CD4-positive, alpha-beta T cell treated with Interleukin-21 for 1 hour (primary cell): ENCODE data around the gene CATSPERZ.
"Not testable (repeated sequence)": the region's sequence is repeated elsewhere in the genome, so short reads cannot be mapped to it uniquely, and the experiment has no call there.

ENCODE experiments used
- DNase-seq: peaks from one replicate; pipeline ENCODE4 v3.0.0-alpha.2; 2020

Gene CATSPERZ

DNA sequence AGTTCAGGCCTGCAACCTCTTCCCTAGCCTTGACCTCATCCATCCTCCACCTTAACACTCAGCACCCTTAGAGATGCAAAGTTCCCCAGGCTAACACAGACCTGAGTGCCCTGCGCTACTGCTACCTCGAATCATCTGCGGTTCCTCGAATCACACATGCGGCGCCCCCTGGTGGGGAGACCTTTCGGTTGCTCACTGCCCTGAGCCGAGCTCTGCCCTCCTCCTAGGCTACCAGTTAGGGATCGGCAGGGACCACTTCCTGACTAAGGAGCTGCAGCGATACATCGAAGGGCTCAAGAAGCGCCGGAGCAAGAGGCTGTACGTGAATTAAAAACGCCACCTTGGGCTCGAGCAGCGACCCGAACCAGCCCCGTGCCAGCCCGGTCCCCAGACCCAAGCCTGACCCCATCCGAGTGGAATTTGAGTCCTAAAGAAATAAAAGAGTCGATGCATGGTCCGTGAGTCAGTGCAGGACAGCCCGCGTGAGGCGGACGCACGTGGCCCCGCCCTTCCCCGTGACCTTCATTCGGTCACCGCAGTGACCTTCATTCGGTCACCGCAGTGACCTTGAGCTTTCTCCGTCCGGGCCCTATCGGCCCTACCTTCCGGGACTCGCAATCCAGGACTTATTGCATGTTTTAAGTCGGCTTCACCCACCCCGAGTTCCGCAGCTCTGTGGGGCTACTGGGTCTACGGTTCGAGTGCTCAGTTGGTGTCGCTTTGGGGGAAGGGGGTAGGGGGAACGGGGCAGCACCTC lies 4.3 kb downstream of the CATSPERZ start:
- peak; percentile 92 for DNase-seq

DNA sequence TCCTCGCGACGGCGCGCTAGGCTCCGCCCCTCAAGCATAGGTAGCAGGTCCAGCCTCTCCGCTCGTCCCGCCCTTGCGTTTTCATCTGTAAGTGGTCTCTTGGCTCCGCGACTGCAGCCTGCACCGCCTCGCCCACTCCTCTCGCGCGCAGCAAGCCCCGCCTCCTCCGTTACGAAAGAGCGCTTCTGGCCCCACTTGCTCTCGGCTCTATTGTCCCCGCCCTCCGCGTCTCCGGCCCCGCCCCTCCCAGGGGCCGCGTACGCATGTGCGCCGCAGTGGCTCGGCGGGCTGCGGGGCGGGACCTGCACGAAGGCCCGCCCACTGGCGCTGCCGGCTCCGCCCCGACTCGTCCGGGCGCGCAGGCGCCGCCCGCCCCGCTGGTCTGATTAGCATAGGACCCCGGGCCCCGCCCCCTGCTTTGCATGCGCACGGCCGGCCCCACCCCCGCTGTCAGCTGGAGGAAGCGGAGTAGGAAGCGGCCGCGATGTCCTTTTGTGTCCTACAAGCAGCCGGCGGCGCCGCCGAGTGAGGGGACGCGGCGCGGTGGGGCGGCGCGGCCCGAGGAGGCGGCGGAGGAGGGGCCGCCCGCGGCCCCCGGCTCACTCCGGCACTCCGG lies 5.0 kb downstream of the CATSPERZ start, which contains the start of gene ESRRA:
Gene ESRRA (plus strand): TSS at position 450 of the 616 bp plus-strand sequence. CDS start 1,656 bp downstream, outside the sequence.
- peak; percentile 98 for DNase-seq

DNA sequence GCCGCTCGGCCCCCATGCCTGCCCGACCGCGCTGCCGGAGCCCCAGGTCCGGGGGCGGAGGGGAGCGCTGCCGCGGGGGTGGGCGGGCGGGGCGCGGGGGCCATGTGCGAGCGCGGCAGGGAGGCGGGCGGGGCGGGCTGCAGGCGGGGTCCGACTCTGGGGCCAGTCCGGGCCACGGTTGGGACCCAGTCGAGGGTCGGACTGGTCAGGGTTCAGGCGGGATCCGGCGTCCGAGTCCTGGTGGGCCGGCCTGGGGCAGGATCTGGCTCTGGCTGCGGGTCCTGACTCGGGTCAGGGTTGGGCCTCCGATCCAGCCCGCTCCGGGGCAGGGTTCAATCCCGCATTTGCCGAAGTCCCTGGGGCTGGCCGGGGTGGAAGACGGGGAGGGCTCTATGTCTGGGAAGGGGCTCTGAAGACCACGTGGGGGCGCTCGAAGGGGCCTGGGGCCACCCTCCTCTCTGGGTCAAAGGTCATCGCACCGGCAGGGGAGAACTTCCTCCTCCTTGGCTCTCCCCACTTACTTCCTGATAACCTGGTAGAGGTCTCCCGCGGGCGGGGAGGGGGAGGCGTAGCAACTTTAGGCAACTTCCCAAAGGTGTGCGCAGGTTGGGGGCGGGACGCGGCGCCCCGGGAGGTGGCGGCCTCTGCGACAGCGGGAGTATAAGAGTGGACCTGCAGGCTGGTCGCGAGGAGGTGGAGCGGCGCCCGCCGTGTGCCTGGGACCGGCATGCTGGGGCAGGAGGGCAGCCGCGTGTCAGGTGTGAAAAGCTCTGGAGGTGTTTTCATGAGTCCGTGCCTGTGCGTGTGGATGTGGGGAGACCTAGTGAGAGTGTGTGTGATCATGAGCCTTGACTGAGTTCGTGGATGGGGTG lies 5.8 kb downstream of the CATSPERZ start:
- peak; percentile 78 for DNase-seq

DNA sequence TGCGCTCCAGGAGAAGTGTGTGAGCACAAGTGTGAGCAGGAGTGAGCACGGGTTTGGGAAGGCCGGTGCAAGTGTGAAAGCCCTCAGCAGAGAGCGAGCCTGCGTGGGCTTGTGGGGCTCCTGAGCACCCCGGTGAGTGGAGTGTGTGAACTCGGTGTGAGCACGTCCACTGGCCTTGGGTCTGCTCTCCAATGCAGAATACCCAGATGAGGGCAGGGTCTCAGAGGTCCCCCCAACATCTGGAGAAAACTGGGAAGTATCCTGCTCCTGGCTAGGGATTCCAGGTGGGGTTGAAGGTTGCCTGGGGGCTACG lies 6.4 kb downstream of the CATSPERZ start:
- DNase-seq, result no peak

DNA sequence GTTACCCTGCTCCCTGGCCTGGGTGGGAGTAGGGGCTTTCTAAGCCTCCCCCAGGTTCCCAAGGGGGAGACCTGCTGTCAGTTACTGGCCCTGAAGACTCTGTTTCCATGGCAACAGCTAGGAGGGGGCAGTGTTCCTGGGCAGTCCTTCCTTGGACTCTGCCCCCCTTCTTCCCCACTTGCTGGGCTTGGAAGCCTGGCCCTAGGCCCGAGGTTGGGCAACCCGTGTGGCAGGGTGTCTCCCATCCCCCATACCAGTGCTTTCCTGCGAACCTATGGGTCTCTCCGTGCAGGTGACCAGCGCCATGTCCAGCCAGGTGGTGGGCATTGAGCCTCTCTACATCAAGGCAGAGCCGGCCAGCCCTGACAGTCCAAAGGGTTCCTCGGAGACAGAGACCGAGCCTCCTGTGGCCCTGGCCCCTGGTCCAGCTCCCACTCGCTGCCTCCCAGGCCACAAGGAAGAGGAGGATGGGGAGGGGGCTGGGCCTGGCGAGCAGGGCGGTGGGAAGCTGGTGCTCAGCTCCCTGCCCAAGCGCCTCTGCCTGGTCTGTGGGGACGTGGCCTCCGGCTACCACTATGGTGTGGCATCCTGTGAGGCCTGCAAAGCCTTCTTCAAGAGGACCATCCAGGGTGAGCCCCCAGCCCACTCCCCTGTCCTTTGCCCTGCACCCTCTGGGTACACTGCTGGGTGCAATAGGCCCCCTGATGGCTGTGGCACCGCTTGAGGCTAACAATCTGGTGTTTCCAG lies 6.9 kb downstream of the CATSPERZ start:
- DNase-seq, result no peak

DNA sequence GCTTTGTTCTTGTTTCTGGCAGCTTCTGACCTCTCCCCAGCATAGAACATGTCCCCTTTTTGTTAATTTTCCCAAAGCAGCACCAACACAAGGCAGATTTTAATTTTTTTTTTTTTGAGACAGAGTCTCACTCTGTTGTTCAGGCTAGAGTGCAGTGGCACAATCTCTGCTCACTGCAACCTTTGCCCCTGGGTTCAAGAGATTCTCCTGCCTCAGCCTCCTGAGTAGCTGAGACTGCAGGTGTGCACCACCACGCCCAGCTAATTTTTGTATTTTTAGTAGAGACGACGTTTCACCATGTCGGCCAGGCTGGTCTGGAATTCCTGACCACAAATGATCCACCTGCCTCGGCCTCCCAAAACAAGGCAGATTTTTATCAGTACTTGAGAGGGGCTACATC lies 7.6 kb downstream of the CATSPERZ start:
- not testable (repeated sequence) for DNase-seq

DNA sequence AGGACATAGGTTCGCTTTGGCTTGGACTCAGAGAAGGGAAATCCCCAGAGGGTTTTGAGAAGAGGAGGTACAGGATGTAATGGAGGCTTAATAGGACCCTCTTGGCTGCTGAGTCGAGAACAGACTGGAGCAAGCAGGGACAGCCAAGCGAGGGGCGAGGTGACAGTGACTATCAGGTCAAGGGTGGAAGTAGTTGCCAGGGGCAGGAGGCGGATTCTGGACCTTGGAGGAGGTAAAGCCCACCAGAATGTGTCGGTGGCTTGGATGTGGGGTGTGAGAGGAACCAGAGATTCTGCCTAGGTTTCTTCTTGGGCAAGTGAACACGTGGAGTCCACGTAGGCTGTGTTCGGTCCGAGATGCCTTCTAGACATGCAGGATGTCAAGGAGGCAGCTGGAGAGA lies 12.8 kb downstream of the CATSPERZ start:
- DNase-seq, result no peak

DNA sequence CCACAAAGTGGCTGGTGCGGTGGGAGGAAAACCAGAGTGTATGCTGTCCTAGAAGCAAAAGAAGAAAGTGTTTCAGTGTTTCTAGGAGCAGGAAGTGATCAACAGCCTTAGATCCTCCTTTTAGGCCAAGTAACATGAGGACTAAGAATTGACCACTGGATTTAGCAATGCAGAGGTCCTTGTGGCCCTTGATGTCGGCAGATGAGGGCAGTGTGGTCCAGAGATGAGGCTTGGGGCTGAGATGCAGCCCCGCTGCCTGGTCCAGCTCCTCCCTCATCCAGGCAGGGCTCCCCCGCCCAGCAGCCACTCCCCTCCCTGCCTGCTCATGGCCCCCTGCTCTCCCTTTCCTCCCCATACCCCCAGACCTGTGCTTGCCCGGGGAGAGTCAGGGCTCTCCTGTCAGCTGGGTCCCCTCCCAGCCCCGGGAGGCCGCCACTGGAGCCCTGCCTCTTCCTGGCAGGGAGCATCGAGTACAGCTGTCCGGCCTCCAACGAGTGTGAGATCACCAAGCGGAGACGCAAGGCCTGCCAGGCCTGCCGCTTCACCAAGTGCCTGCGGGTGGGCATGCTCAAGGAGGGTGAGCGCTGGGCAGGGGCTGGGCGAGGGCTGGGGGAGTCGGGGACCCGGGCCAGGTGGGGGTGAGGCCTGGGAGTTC lies 13.5 kb downstream of the CATSPERZ start:
- DNase-seq, result no peak

DNA sequence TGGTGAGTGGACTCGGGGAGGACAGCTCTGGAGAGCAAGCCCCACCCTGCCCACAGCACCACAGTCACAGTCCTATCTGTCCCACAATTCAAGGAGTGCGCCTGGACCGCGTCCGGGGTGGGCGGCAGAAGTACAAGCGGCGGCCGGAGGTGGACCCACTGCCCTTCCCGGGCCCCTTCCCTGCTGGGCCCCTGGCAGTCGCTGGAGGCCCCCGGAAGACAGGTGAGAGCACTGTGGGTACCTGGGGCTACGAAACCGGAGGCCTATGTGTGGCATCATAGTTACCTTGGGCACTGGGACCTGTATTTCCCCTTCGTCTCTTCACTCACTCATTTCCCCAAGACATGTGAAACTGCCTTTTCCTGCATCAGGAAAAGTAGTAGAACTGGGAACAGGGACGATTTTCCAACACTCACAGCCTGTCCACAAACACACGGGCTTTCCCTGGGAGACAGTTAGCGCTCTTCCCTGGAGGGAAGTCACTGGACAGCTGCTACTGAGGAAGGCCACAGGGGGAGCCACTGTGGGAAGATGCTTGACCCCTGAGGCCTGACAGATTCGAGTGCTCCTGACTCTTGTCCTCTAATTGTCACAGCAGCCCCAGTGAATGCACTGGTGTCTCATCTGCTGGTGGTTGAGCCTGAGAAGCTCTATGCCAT lies 14.1 kb downstream of the CATSPERZ start:
- DNase-seq, result no peak

DNA sequence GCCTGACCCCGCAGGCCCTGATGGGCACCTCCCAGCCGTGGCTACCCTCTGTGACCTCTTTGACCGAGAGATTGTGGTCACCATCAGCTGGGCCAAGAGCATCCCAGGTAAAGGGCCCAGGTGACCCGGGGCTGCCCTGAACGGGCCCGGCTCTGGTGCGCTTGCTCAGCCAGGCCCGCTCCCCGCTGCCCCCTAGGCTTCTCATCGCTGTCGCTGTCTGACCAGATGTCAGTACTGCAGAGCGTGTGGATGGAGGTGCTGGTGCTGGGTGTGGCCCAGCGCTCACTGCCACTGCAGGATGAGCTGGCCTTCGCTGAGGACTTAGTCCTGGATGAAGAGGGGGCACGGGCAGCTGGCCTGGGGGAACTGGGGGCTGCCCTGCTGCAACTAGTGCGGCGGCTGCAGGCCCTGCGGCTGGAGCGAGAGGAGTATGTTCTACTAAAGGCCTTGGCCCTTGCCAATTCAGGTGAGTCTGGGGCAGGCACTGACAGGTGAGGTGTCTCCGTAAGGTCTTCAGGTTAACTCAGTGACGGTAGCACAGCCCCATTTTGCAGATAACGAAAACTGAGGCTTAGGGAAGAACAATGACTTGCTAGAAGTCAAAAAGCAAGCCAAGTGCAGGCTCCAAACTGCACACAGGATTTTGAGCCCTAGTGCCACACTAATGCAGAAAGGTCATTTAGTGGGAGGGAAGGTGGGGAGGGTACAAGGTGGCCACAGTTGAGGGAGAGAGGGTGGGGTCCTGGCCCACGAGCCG lies 14.8 kb downstream of the CATSPERZ start:
- DNase-seq, result no peak

DNA sequence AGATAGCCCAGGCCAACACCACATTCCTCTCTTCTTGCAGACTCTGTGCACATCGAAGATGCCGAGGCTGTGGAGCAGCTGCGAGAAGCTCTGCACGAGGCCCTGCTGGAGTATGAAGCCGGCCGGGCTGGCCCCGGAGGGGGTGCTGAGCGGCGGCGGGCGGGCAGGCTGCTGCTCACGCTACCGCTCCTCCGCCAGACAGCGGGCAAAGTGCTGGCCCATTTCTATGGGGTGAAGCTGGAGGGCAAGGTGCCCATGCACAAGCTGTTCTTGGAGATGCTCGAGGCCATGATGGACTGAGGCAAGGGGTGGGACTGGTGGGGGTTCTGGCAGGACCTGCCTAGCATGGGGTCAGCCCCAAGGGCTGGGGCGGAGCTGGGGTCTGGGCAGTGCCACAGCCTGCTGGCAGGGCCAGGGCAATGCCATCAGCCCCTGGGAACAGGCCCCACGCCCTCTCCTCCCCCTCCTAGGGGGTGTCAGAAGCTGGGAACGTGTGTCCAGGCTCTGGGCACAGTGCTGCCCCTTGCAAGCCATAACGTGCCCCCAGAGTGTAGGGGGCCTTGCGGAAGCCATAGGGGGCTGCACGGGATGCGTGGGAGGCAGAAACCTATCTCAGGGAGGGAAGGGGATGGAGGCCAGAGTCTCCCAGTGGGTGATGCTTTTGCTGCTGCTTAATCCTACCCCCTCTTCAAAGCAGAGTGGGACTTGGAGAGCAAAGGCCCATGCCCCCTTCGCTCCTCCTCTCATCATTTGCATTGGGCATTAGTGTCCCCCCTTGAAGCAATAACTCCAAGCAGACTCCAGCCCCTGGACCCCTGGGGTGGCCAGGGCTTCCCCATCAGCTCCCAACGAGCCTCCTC lies 15.7 kb downstream of the CATSPERZ start:
- DNase-seq, result not testable (repeated sequence)

DNA sequence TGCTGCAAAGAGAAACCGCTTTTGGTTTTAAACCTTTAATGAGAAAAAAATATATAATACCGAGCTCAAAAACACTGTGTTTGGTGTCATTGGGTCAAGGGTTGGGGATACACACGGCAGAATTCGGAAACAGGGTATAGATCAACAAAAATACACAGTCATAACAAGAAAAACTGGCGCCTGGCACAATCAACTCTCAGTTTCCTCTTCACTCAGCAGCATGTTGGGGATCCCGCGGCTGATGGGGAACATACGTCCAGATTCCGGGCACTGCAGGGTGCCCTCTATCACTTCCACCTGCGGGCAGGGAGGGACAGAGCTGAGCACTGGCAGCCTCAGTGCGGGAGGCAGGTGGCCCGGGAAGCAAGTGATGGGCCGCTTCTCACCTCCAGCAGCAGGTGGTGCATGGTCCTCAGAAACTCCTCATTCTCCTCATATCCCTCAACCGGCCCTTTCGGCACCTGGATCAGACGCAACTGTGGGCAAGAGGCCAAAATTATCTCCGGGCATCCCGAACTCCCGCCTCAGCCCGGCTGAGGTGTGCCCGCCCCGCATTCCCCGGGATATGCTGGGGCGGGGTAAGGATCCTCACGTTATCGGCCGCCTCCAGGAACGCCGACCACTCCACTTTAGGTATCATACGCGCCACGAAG lies 16.6 kb downstream of the CATSPERZ start:
- peak; percentile 53 for DNase-seq

DNA sequence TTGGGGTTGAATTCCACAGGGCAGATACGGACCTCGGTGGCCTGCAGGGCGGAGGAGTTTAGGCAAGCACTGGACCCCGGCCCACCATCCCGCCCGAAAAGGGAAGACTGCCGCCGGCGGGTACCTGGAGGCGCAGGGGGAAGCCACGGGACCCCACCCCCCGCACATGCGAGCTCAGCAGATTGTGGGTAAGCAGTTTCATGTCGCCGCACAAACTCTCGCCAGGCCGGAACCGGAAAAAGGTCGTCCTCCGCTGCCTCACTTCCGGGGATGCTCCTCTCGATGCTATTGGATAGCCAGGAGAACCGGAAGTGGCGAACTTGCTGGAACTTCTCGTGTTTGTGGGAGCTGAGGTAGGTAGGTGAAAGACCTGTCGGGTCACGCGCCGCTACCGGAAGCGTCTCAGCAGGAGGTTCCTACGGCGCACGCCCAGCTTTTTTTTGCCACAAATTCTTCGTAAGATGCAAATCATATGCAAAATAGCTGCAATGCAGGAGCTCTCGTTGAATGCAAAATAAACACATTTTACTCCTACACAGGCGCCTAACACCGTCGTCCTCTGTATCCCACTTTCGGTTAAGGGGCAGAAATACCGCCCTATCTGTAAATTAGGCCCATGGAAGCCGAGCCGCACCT lies 17.3 kb downstream of the CATSPERZ start, which contains the start of gene TRMT112:
Gene TRMT112 (minus strand): TSS at position 235 of the 636 bp plus-strand sequence. CDS start 33 bp downstream, at position 202.
- peak; percentile 99 for DNase-seq

DNA sequence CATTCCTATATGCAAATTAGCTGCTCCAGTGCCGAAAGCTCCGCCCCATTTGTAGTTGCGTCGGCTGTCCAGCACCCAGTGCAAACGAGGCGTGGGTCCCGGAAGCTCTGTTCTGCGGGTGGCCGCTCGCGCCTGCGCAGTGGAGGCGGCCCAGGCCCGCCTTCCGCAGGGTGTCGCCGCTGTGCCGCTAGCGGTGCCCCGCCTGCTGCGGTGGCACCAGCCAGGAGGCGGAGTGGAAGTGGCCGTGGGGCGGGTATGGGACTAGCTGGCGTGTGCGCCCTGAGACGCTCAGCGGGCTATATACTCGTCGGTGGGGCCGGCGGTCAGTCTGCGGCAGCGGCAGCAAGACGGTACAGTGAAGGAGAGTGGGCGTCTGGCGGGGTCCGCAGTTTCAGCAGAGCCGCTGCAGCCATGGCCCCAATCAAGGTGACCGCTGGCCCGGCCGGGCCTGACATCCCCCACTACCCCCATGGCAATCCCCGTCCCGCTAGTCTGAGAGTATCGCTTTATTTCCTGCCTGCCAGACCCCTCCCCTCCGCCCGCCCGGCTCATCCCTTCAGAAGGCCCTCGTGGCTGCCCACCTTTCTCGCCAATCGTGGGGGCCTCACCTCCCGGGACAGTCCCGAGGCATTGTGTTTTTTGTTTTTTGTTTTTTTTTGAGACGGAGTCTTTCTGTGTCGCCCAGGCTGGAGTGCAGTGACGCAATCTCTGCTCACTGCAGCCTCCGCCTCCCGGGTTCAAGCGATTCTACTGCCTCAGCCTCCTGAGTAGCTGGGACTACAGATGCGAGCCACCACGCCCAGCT lies 18.0 kb downstream of the CATSPERZ start, which contains the start of gene PRDX5:
Gene PRDX5 (plus strand): TSS at position 161 of the 805 bp plus-strand sequence. CDS start 95 bp downstream, at position 256.
- DNase-seq, result peak; percentile 97

DNA sequence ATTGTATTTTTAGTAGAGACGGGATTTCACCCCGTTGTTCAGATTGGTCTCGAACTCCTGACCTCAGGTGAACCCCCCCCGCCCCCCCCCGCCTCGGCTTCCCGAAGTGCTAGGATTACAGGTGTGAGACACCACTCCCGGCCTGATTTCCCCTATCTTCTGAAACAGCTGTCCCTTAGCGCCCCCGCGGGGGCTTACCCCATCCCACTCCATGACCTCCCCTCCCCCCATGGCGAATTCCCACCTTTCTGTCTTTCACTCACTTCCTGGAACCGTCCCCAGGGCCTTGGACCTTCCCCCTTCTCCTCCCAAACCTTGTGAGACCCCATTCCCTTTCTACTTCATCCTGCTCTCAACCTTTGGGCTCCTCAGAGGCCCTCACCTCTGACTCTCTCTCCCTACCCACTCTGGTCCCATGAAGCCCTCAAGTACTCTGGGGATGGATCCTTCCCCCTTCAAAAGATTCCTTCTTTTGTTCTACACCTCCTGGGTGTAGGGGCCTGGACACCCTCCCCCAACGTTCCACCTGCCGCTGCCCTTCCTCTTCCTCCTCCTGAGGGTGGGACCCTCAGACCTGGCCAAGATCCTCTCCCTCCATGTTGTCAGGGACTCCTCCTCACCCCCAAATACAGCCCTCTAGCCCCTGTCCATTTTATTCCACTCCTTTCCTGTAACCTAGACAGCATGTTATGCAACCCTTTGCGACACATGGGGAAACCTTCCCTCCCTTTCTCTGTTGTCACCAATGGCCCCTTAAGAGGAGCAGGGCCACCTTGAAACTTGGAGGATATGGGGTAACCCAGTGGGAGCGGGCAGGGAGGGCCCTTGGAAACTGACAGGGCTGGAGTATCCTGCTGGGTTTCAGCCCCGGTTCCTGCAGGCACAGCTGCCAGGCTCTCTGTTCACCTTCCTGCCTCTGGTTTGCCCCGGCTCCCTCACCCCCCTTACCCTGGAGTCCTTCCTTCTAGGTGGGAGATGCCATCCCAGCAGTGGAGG lies 18.9 kb downstream of the CATSPERZ start:
- DNase-seq, result no peak

DNA sequence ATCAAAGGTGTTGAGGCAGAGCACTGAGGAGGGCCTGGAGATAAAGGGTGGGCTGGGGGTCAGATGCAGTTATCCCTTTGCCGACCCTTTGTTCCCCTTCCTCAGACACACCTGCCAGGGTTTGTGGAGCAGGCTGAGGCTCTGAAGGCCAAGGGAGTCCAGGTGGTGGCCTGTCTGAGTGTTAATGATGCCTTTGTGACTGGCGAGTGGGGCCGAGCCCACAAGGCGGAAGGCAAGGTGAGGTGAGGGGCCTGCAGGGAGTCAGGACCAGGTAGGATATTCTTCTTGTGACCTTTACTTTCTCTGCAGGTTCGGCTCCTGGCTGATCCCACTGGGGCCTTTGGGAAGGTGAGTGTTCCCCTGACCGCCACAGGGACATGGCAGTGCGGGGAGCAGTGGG lies 20.4 kb downstream of the CATSPERZ start:
- no peak for DNase-seq
